Endothelial cell of umbilical vein (primary cell): ENCODE measurements around the gene MAML3.

Experiments used
- EZH2 ChIP-seq: IDR thresholded peaks from 2 replicates; pipeline ENCODE4 v1.6.1; 2012; ENCODE audit warnings: borderline replicate concordance, low read depth, mild to moderate bottlenecking, moderate library complexity, low read length, inconsistent platforms; ENCODE audit not compliant: severe bottlenecking
- TF ChIP-seq, protein P1 (sequence below), 2 donors: IDR thresholded peaks; 1 replicate in 1 of 2; 2 replicates in 1 of 2; pipeline ENCODE4 v1.5.1; 2011; ENCODE audit warnings: low read length in 2 of 2, mild to moderate bottlenecking in 2 of 2, moderate library complexity in 2 of 2, control low read depth in 1 of 2, inconsistent platforms in 1 of 2, low read depth in 1 of 2; ENCODE audit not compliant: insufficient read depth in 1 of 2; ENCODE audit errors: extremely low read depth in 1 of 2

DNA sequence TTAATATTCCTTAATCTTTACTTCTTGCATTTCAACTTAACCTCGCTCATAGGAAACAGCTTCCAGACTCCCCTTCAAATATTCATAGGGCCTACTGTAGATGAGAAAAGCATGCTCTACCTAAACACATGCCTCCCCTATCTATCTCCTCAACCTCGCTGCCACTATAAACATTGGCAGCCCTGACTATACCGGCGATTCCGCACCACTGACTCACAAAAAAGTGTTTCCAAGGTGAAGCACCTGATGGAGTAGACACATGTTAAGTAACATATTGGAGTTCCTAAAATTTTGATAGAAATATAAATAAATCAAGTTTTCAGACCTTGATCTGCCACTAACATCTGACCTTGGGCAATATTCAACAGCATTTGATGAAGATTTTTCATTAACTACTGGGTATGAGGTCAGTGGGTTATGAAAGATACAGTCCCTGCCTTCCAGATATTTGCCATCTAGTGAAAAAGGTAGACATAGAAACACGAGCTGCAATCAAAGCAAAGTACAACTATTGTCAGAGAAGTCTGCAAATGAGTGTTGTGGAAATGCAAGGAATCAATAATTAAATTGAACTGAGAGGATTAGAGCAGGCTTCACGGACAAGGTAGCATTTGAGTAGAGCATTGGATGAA is 184.2 kb downstream of the MAML3 start:
- TF ChIP-seq, protein P1, sequence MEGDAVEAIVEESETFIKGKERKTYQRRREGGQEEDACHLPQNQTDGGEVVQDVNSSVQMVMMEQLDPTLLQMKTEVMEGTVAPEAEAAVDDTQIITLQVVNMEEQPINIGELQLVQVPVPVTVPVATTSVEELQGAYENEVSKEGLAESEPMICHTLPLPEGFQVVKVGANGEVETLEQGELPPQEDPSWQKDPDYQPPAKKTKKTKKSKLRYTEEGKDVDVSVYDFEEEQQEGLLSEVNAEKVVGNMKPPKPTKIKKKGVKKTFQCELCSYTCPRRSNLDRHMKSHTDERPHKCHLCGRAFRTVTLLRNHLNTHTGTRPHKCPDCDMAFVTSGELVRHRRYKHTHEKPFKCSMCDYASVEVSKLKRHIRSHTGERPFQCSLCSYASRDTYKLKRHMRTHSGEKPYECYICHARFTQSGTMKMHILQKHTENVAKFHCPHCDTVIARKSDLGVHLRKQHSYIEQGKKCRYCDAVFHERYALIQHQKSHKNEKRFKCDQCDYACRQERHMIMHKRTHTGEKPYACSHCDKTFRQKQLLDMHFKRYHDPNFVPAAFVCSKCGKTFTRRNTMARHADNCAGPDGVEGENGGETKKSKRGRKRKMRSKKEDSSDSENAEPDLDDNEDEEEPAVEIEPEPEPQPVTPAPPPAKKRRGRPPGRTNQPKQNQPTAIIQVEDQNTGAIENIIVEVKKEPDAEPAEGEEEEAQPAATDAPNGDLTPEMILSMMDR (IDR thresholded peaks at IDR 0.05; ENCODE audit: extremely low read depth in 1 of 2, insufficient read depth in 1 of 2, low read depth in 1 of 2, low read length in 2 of 2) = no peak
- TF ChIP-seq EZH2 = no peak
